ENCODE data around the gene EFNB1. TPM values are rescaled to one million over a fixed set of nuclear protein-coding genes. Genes with fewer than 3 reads are reported as not detected.
A peak's percentile ranks its signal among the peaks of the same experiment; 100 is the strongest.

EFNB1 gene
- total RNA-seq, 1 donor from 2014 or later: 117 TPM

DNA sequence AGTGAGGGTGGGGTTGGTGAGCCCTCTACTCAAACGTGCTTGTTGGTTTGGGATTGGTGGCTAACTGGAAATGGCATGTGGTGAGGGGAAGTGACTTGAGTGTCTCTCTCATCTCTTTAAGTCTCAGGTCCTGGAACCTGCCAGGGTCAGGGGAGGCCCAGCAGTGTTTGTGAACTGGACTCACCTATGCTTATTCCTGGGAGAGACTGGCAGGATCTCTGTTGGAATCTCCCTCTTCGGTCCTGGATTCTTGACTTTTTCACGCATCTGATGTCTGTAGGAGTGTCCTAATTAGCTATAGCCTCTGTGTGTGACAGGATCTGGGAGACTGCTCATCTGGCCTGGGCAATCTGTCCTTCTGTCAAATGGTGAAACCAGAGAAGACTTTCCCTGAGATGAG lies 7.2 kb upstream of the EFNB1 start:
- no peaks in the 10 kb centered on the region for H3K27me3 ChIP-seq (ENCODE audit: control insufficient read depth, insufficient read depth, low read length)
- TF ChIP-seq, protein P1, sequence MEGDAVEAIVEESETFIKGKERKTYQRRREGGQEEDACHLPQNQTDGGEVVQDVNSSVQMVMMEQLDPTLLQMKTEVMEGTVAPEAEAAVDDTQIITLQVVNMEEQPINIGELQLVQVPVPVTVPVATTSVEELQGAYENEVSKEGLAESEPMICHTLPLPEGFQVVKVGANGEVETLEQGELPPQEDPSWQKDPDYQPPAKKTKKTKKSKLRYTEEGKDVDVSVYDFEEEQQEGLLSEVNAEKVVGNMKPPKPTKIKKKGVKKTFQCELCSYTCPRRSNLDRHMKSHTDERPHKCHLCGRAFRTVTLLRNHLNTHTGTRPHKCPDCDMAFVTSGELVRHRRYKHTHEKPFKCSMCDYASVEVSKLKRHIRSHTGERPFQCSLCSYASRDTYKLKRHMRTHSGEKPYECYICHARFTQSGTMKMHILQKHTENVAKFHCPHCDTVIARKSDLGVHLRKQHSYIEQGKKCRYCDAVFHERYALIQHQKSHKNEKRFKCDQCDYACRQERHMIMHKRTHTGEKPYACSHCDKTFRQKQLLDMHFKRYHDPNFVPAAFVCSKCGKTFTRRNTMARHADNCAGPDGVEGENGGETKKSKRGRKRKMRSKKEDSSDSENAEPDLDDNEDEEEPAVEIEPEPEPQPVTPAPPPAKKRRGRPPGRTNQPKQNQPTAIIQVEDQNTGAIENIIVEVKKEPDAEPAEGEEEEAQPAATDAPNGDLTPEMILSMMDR (IDR thresholded peaks at IDR 0.05; ENCODE audit: insufficient read depth, low read length, severe bottlenecking): no peak
- no peak overlapping the region for H3K4me3 ChIP-seq (ENCODE audit: low read depth, low read length)
- DNase-seq (ENCODE audit: low read depth): no peak
- no peaks in the 10 kb centered on the region for H3K36me3 ChIP-seq (ENCODE audit: control insufficient read depth, insufficient read depth, low read length)
- FAIRE-seq: peak; percentile 81

DNA sequence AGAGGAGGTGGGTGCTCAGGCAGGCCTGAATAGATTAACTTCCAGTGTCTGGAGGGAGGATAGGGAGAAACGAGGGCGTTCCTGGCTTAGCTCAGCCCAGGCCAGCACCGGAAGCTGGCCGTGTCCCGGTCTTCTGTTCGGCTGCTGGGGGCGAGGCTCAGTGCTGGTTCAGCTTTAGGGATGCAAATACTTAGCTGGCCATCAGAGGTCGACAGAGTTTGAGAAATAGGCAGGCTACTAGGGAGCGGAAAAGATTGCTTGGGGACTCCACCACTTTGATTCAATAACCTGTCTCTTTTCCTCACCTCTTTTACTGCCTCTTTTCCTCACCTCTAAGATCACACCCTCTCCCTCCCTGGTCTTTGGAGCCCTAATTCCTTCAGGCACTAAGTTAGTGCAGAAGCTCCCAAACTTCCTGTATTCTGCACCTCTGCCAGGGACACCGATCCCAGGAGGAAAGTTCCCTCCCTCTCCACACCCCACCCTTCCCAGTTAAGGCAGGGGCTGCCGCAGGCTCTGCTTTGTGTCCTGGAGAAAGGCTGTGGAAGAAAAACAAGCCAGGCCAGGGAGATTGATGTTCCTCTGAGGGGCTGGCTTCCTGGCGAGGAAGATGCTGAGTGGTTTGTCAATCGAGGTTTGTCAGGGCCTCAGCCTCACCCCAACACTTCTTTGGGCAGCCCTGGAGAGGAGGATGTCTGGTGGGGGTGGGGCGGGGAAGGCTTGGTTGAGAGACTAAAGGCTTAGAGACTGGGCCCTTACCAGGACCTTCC lies 6.0 kb upstream of the EFNB1 start:
- Histone ChIP-seq H3K27me3 (ENCODE audit: control insufficient read depth, insufficient read depth, low read length) (no peaks in the 10 kb centered on the region), H3K36me3 (ENCODE audit: control insufficient read depth, insufficient read depth, low read length) (no peaks in the 10 kb centered on the region), H3K4me3 (ENCODE audit: low read depth, low read length) (no peak overlapping the region)
- FAIRE-seq: no peak
- TF ChIP-seq, protein P1 (IDR thresholded peaks at IDR 0.05; ENCODE audit: insufficient read depth, low read length, severe bottlenecking): peak; percentile 75
- no peak for DNase-seq (ENCODE audit: low read depth)

DNA sequence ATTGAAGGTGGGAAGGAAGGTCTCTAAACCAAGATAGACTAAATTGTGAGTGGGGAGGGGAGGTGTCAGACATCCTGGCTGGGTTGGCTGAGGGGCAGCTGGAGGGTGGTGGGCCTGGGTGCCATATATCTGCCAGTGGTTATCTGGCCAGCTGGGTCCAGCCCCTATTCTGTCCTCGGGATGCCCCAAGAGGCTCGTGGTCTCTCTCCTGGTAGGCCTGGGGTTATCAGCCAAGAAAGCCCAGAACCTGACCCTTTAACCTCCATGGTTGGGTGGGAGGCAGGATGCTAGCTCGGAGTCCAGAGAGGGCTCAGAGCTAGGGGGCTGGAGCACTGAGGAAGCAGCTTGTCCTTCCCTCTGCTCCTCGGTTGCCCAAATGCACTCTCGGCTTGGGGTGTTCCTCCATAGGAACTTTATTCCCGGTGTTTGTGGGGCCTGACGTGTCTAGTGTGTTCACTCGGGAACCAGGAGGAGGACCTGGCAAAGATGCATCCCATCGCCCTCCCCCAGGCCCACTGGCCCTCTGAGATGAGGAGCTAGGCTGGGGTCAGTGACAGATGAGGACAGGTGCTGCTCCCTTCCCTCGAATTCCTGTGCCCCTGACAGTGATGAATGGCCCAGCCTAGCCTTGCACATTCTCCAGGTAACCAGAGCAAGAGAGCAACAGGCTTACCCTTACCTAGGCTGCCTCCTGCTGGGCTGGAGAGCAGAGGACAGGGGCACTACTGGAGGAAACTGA lies 5.2 kb upstream of the EFNB1 start:
- H3K36me3 ChIP-seq (ENCODE audit: control insufficient read depth, insufficient read depth, low read length): no peaks in the 10 kb centered on the region
- TF ChIP-seq, protein P1 (IDR thresholded peaks at IDR 0.05; ENCODE audit: insufficient read depth, low read length, severe bottlenecking): no peak
- DNase-seq (ENCODE audit: low read depth) (no peak), FAIRE-seq (peak; percentile 36)
- H3K4me3 ChIP-seq (ENCODE audit: low read depth, low read length): no peak overlapping the region
- H3K27me3 ChIP-seq (ENCODE audit: control insufficient read depth, insufficient read depth, low read length): no peaks in the 10 kb centered on the region

DNA sequence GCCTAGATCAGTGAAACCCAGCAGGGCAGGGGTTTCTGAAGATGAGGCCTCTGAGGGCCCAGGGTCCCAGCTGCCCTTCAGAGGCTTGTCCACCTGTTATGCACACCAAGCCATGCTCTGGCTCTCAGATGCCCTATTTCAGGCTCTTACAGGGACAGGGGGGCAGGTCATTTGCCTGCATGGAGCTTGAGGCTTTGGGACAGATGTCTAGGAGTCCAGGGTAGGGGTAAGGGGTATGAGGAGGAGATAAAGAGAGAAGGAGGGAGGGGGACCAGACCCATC lies 4.7 kb upstream of the EFNB1 start:
- H3K27me3 ChIP-seq (ENCODE audit: control insufficient read depth, insufficient read depth, low read length): no peaks in the 10 kb centered on the region
- DNase-seq (ENCODE audit: low read depth) (no peak), FAIRE-seq (no peak)
- no peak overlapping the region for H3K4me3 ChIP-seq (ENCODE audit: low read depth, low read length)
- TF ChIP-seq, protein P1 (IDR thresholded peaks at IDR 0.05; ENCODE audit: insufficient read depth, low read length, severe bottlenecking): no peak
- H3K36me3 ChIP-seq (ENCODE audit: control insufficient read depth, insufficient read depth, low read length): no peaks in the 10 kb centered on the region

DNA sequence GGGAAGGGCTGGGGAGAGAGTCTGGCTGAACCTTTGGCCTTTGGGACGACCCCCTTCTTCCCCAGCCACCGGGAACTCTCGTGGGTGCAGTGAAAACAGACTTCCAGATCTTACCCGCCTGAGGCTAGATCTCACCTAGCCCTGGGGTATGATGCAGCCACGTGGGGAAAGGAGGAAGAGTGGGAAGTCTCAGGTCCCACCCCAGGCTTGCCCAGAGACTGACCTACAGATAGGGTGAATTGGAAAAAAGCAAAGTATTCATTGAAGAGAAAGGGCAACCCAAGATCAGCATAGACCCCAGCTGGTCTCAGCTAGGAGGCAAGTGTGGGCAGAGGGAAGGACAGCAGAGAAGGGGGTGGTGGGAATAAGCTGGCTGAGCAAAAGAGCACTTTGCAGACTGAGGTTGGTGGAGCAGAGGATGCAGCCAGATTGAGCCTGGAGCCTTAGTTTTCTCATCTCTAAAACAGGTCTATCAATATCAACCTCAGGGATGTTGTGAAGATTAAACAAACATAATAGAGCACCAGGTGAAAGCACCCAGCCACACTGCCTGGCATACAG lies 4.2 kb upstream of the EFNB1 start:
- no peak overlapping the region for H3K4me3 ChIP-seq (ENCODE audit: low read depth, low read length)
- H3K27me3 ChIP-seq (ENCODE audit: control insufficient read depth, insufficient read depth, low read length): no peaks in the 10 kb centered on the region
- FAIRE-seq (no peak), DNase-seq (ENCODE audit: low read depth) (no peak)
- no peaks in the 10 kb centered on the region for H3K36me3 ChIP-seq (ENCODE audit: control insufficient read depth, insufficient read depth, low read length)
- TF ChIP-seq, protein P1 (IDR thresholded peaks at IDR 0.05; ENCODE audit: insufficient read depth, low read length, severe bottlenecking): no peak
